GM12864 (cell line): Measurements from ENCODE around the gene CDH4.
"Not testable (repeated sequence)": the region's sequence is repeated elsewhere in the genome, so short reads cannot be mapped to it uniquely, and the experiment has no call there.

Experiments used
- DNase-seq: peaks from one replicate; pipeline ENCODE4 v3.0.0-alpha.2; 2011; ENCODE audit warnings: low read depth
- H3K4me3 ChIP-seq: 2 replicates; pipeline ENCODE4 v1.5.1; 2011; ENCODE audit warnings: mild to moderate bottlenecking, low read depth, low read length, control low read depth
- CTCF ChIP-seq: IDR thresholded peaks from 2 replicates; pipeline ENCODE4 v1.5.1; 2011; ENCODE audit warnings: low read depth, mild to moderate bottlenecking, moderate library complexity, low read length, control low read depth, inconsistent platforms; ENCODE audit errors: missing control alignments

CDH4 gene

GRCh38 chr20:61396262-61396848 is 144.3 kb downstream of the CDH4 start:
- no peak overlapping the region for H3K4me3 ChIP-seq
- TF ChIP-seq CTCF, result no peak
- DNase-seq, result no peak

GRCh38 chr20:61397146-61397545 is 145.1 kb downstream of the CDH4 start:
- no peak overlapping the region for H3K4me3 ChIP-seq
- no peak for TF ChIP-seq CTCF
- DNase-seq, result no peak

GRCh38 chr20:61397790-61398189 is 145.7 kb downstream of the CDH4 start:
- TF ChIP-seq CTCF, result no peak
- DNase-seq, result no peak
- no peak overlapping the region for H3K4me3 ChIP-seq

GRCh38 chr20:61399433-61399832 is 147.4 kb downstream of the CDH4 start:
- TF ChIP-seq CTCF, result no peak
- no peak for DNase-seq
- H3K4me3 ChIP-seq, result no peak overlapping the region

- H3K4me3 ChIP-seq, result no peak overlapping the region
- TF ChIP-seq CTCF, result no peak
- DNase-seq, result no peak
These were observed 148.4 kb downstream of the CDH4 start for GRCh38 chr20:61400499-61400898.

- TF ChIP-seq CTCF, result no peak
- H3K4me3 ChIP-seq, result no peak overlapping the region
- DNase-seq, result no peak
These were observed 152.2 kb downstream of the CDH4 start for GRCh38 chr20:61404303-61404702.

GRCh38 chr20:61405007-61405406 is 152.9 kb downstream of the CDH4 start:
- no peak overlapping the region for H3K4me3 ChIP-seq
- DNase-seq, result no peak
- TF ChIP-seq CTCF, result no peak

GRCh38 chr20:61406773-61407172 is 154.7 kb downstream of the CDH4 start:
- not testable (repeated sequence) for H3K4me3 ChIP-seq, DNase-seq
